GM12873 (cell line): ENCODE results near the gene USP3.

Experiments used
- TF ChIP-seq, protein P1 (sequence below): IDR thresholded peaks from 2 replicates; pipeline ENCODE4 v1.5.1; 2012; ENCODE audit warnings: low read depth, mild to moderate bottlenecking, moderate library complexity, low read length, control low read depth; ENCODE audit not compliant: insufficient read depth; ENCODE audit errors: missing control alignments

Gene USP3

DNA sequence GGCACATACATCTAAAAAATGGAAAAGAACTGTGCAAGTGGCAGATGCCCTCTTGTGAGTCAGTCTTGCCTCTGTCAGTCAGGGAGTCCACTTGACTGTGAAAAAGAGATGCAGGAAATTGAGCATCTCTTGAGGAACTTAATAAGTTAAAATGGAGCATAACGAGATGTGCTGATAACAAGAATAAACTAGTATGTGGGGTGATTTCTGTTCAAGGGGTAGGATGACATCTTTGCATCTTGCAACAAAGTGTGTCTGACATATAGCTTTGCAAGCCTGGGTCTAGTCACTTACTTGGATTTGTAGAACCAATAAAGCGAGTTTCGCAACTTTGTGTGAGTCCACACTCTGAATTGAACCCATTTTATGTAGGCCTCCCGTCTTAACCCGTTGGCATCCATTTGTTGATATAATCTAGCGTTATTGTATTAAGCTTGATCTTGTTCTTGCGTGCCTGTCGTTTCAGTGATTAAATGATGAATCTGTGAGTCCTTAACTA lies 2.2 kb downstream of the USP3 start:
- TF ChIP-seq, protein P1, sequence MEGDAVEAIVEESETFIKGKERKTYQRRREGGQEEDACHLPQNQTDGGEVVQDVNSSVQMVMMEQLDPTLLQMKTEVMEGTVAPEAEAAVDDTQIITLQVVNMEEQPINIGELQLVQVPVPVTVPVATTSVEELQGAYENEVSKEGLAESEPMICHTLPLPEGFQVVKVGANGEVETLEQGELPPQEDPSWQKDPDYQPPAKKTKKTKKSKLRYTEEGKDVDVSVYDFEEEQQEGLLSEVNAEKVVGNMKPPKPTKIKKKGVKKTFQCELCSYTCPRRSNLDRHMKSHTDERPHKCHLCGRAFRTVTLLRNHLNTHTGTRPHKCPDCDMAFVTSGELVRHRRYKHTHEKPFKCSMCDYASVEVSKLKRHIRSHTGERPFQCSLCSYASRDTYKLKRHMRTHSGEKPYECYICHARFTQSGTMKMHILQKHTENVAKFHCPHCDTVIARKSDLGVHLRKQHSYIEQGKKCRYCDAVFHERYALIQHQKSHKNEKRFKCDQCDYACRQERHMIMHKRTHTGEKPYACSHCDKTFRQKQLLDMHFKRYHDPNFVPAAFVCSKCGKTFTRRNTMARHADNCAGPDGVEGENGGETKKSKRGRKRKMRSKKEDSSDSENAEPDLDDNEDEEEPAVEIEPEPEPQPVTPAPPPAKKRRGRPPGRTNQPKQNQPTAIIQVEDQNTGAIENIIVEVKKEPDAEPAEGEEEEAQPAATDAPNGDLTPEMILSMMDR, result no peak

- TF ChIP-seq, protein P1, result no peak
These were observed 3.8 kb downstream of the USP3 start for GRCh38 chr15:63507878-63508818.

GRCh38 chr15:63509056-63509954 lies 4.9 kb downstream of the USP3 start:
- TF ChIP-seq, protein P1, result no peak

DNA sequence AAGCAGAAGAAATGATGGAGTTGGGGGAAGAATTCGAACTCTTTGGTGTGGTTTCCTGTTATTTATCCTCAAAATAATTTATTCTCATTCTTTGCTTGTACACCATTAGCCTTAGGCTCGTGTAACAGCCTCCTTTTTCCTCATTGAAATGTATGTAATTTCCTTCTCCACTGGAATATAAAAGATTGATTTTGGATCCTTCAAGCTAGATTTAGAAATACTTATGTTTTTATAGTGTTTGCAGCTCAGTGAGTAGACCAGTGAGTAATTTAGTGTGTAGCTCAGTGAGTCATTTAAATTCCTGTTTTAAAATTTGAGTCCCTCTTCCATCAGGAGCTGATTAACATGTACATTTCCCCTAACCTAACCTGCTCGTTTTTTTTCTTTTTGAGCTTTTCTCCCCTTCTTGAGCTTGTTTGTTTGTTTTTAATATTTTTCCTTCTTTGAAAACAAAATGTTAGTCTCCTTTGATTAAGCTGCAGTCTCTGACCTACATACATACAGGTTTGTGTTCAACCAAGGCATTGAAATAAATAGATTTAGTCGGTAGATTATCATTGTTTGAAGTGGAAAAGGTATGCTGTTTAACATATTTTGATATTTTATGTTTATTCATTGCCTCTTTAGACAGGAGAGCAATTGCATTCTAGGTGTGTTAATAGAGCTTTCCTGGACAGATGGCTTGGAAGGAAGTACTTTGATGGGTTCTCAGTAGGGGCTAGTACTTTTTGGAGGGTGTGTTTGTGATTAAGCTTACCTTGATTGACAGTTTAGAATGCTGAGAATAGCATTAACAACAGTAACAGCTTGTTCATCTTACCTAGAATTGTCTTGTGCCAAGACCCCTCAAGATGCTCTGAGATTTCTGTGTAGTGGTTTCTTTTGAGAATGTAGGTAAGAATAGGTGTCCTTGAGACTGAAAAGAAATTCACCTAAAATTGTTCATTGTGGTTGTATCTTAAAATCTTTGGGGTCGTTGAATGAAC lies 5.9 kb downstream of the USP3 start:
- TF ChIP-seq, protein P1, result no peak

DNA sequence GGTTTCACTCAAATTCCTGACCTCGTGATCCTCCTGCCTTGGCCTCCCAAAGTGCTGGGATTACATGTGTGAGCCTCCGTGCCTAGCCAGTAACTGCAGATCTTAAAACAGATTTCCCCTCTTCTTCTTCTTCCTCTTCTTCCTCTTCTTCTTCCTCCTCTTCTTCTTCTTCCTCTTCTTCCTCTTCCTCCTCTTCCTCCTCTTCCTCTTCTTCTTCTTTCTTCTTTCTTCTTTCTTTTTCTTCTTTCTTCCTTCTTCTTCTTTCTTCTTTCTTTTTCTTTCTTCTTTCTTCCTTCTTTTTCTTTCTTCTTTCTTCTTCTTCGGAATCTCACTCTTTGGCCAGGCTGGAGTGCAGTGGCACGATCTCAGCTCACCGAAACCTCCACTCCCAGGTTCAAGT lies 7.8 kb downstream of the USP3 start:
- TF ChIP-seq, protein P1, result no peak

GRCh38 chr15:63513271-63513670 lies 8.9 kb downstream of the USP3 start:
- TF ChIP-seq, protein P1, result no peak
